Hepatocyte (in vitro differentiated cells): ENCODE measurements around the gene MPG. TPM values are rescaled to one million over a fixed set of nuclear protein-coding genes. Genes with fewer than 3 reads are reported as not detected.

ENCODE experiments used
- DNase-seq: peaks from one replicate; pipeline ENCODE4 v3.0.0-alpha.2; 2016; ENCODE audit warnings: low spot score
- H2AFZ ChIP-seq: fragments of 200-600 bp; sonication (generic); 2 replicates; pipeline ENCODE4 v1.6.0; 2016; ENCODE audit warnings: antibody characterized with exemption, mild to moderate bottlenecking
- H3K27ac ChIP-seq: fragments of 200-600 bp; sonication (generic); 2 replicates; pipeline ENCODE4 v1.5.1; 2016; ENCODE audit warnings: mild to moderate bottlenecking
- H3K27me3 ChIP-seq: fragments of 200-600 bp; sonication (generic); 2 replicates; pipeline ENCODE4 v1.6.1; 2016
- H3K36me3 ChIP-seq: fragments of 200-600 bp; sonication (generic); replicated peaks from 2 replicates; pipeline ENCODE4 v1.5.1; 2016; ENCODE audit warnings: low read depth; ENCODE audit not compliant: insufficient read depth
- H3K4me1 ChIP-seq: fragments of 200-600 bp; sonication (generic); 2 replicates; pipeline ENCODE4 v1.5.1; 2016; ENCODE audit warnings: mild to moderate bottlenecking, moderate library complexity; ENCODE audit not compliant: insufficient read depth
- H3K4me2 ChIP-seq: fragments of 200-600 bp; sonication (generic); 2 replicates; pipeline ENCODE4 v1.6.0; 2016
- H3K4me3 ChIP-seq: fragments of 200-600 bp; sonication (generic); 2 replicates; pipeline ENCODE4 v1.5.1; 2016; ENCODE audit warnings: mild to moderate bottlenecking
- H3K79me2 ChIP-seq: fragments of 200-600 bp; sonication (generic); 2 replicates; pipeline ENCODE4 v1.6.0; 2017; ENCODE audit warnings: mild to moderate bottlenecking
- H3K9me2 ChIP-seq: fragments of 200-600 bp; sonication (generic); replicated peaks from 2 replicates; pipeline ENCODE4 v1.6.0; 2017; ENCODE audit warnings: mild to moderate bottlenecking; ENCODE audit not compliant: insufficient read depth
- H3K9me3 ChIP-seq: fragments of 200-600 bp; sonication (generic); 2 replicates; pipeline ENCODE4 v1.5.1; 2016; ENCODE audit warnings: low read depth, mild to moderate bottlenecking
- H4K20me1 ChIP-seq: fragments of 200-600 bp; sonication (generic); 2 replicates; pipeline ENCODE4 v1.6.0; 2016; ENCODE audit warnings: mild to moderate bottlenecking; ENCODE audit not compliant: insufficient read depth, poor library complexity, severe bottlenecking
- EZH2 ChIP-seq: fragments of 200-600 bp; sonication (generic); IDR thresholded peaks from 2 replicates; pipeline ENCODE4 v1.6.1; 2016; ENCODE audit warnings: antibody characterized with exemption, mild to moderate bottlenecking, borderline replicate concordance
- EZH2phosphoT487 ChIP-seq: fragments of 200-600 bp; sonication (generic); IDR thresholded peaks from one replicate; pipeline ENCODE4 v1.6.1; 2018; ENCODE audit warnings: antibody characterized with exemption, mild to moderate bottlenecking, low read depth, moderate library complexity; ENCODE audit not compliant: unreplicated experiment, severe bottlenecking
- WGBS: methylation state at CpG from one replicate; pipeline ENCODE4 v1.1.6; 2016; ENCODE audit warnings: low lambda C conversion rate; ENCODE audit errors: missing lambda C conversion rate; 5-methylcytosine and 5-hydroxymethylcytosine counted together
- polyA plus RNA-seq: library from polyadenylated mRNA; unstranded; fragments of >200 nt; fragmentation: Nextera tagmentation; extraction: Ambion mirVana; gene quantifications from 2 replicates; pipeline ENCODE4 v1.2.1, GENCODE V29; 2016
- total RNA-seq: library from RNA; depleted of rRNA; stranded (reverse); fragments of >200 nt; gene quantifications from 2 replicates; pipeline ENCODE4 v1.2.3, GENCODE V29; 2014
- TF ChIP-seq, protein P1 (sequence below): fragments of 200-600 bp; sonication (generic); IDR thresholded peaks from 2 replicates; pipeline ENCODE4 v1.5.1; 2016; ENCODE audit warnings: antibody characterized with exemption, mild to moderate bottlenecking; ENCODE audit not compliant: poor library complexity

Gene MPG
- total and polyA plus RNA-seq, 2 experiments from 2014 or later = 67.4 to 83.9 TPM

DNA sequence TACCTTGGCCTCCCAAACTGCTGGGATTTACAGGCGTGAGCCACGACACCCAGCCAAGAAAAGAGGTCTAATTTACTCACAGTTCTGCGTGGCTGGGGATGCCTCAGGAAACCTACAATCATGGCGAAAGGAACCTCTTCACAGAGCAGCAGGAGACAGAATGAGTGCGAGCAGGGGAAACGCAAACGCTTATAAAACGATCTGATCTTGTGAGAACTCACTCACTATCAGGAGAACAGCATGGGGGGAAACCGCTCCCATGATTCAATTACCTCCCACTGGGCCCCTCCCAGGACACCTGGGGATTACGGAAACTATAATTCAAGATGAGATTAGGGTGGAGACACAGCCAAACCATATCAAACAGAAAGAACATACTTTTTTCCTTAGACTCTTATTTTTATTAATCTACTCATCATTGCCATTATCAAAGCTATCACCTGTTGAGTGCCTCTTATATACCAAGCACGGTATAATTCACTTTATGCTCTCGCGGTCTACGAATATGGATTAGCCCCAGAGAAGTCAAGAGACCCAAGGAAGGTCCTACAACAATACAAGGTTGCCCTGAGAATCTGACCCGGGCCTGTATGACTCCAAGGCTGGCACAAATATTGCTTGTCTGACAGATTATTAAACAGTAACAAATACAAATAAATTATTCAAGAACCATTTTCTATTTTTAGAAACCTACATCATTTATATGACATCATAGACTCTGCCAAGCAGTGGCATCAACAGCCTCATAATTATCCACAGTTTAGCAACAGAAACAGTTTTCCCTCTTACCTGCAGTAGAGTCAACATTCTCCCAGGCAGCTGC lies 27.0 kb upstream of the MPG start:
- H3K4me1 ChIP-seq = peaks cover 2% of the 10 kb centered on the region
- no peak overlapping the region for H3K27ac ChIP-seq
- H3K9me3 ChIP-seq = no peaks in the 10 kb centered on the region
- DNase-seq = no peak
- no peaks in the 10 kb centered on the region for H3K27me3 ChIP-seq
- 88% methylated on average over 15 of the region's 15 CpGs for WGBS
- TF ChIP-seq EZH2 = no peak
- TF ChIP-seq EZH2phosphoT487 = no peak
- TF ChIP-seq, protein P1, sequence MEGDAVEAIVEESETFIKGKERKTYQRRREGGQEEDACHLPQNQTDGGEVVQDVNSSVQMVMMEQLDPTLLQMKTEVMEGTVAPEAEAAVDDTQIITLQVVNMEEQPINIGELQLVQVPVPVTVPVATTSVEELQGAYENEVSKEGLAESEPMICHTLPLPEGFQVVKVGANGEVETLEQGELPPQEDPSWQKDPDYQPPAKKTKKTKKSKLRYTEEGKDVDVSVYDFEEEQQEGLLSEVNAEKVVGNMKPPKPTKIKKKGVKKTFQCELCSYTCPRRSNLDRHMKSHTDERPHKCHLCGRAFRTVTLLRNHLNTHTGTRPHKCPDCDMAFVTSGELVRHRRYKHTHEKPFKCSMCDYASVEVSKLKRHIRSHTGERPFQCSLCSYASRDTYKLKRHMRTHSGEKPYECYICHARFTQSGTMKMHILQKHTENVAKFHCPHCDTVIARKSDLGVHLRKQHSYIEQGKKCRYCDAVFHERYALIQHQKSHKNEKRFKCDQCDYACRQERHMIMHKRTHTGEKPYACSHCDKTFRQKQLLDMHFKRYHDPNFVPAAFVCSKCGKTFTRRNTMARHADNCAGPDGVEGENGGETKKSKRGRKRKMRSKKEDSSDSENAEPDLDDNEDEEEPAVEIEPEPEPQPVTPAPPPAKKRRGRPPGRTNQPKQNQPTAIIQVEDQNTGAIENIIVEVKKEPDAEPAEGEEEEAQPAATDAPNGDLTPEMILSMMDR = no peak
- H3K9me2 ChIP-seq = no peaks in the 10 kb centered on the region
- no peak overlapping the region for H3K4me3 ChIP-seq
- no peak overlapping the region for H3K4me2 ChIP-seq
- H4K20me1 ChIP-seq = no peaks in the 10 kb centered on the region
- no peak overlapping the region for H2AFZ ChIP-seq
- peaks cover 24% of the 10 kb centered on the region for H3K79me2 ChIP-seq
- H3K36me3 ChIP-seq = no peaks in the 10 kb centered on the region

- Histone ChIP-seq H3K27me3 (no peaks in the 10 kb centered on the region), H2AFZ (peak within 1 kb of the TSS; percentile 89), H3K4me2 (peak within 1 kb of the TSS; percentile 89), H3K4me1 (peaks cover 2% of the 10 kb centered on the region), H3K36me3 (no peaks in the 10 kb centered on the region), H3K4me3 (peak within 1 kb of the TSS; percentile 84), H3K79me2 (peaks cover 24% of the 10 kb centered on the region), H4K20me1 (no peaks in the 10 kb centered on the region), H3K9me3 (no peaks in the 10 kb centered on the region), H3K9me2 (no peaks in the 10 kb centered on the region), H3K27ac (peak within 1 kb of the TSS; percentile 64)
- no peak for TF ChIP-seq EZH2phosphoT487
- TF ChIP-seq EZH2 = no peak
- TF ChIP-seq, protein P1 = no peak
- DNase-seq = peak; percentile 100
- WGBS = 3% methylated on average over 69 of the region's 91 CpGs
Observed at GRCh38 chr16:53346-54236, 24.4 kb upstream of the MPG start, which contains the start of the genes POLR3K and SNRNP25. Gene POLR3K (minus strand): TSS chr16:53608. CDS start chr16:53586, 22 bp downstream. Gene SNRNP25 (plus strand): TSS chr16:53828. CDS start chr16:54017, 189 bp downstream.

DNA sequence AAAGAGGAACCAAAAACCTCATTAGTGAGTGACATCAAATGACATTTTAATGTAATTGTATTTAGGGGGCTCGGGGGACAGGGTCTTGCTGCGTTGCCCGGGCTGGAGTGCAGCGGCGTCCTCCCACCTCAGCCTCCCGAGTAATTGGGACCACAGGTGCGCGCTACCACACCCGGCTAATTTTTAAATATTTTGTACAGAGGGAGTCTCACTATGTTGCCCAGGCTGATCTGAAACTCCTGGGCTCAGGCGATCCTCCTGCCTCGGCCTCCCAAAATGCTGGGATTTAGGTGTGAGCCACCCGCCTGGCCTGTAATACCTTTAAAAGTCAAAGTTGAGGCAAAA lies 23.8 kb upstream of the MPG start:
- Histone ChIP-seq H2AFZ (peak overlapping the region; percentile 89), H3K27me3 (no peaks in the 10 kb centered on the region), H4K20me1 (no peaks in the 10 kb centered on the region), H3K79me2 (peaks cover 24% of the 10 kb centered on the region), H3K27ac (no peak overlapping the region), H3K4me3 (peak overlapping the region; percentile 84), H3K4me1 (peaks cover 2% of the 10 kb centered on the region), H3K36me3 (no peaks in the 10 kb centered on the region), H3K9me3 (no peaks in the 10 kb centered on the region), H3K9me2 (no peaks in the 10 kb centered on the region), H3K4me2 (peak overlapping the region; percentile 89)
- no peak for TF ChIP-seq EZH2
- TF ChIP-seq EZH2phosphoT487 = no peak
- TF ChIP-seq, protein P1 = no peak
- 67% methylated on average over 12 of the region's 12 CpGs for WGBS
- no peak for DNase-seq
